NCI-H1092 treated with DMSO at 0.1 percent for 48 hours (cell line): ENCODE measurements around the gene SCN5A.
A peak's percentile ranks its signal among the peaks of the same experiment; 100 is the strongest.

ENCODE experiments used
- DNase-seq: peaks from one replicate; lab custom pipeline; 2025; lab: John Stamatoyannopoulos, UW

SCN5A gene

DNA sequence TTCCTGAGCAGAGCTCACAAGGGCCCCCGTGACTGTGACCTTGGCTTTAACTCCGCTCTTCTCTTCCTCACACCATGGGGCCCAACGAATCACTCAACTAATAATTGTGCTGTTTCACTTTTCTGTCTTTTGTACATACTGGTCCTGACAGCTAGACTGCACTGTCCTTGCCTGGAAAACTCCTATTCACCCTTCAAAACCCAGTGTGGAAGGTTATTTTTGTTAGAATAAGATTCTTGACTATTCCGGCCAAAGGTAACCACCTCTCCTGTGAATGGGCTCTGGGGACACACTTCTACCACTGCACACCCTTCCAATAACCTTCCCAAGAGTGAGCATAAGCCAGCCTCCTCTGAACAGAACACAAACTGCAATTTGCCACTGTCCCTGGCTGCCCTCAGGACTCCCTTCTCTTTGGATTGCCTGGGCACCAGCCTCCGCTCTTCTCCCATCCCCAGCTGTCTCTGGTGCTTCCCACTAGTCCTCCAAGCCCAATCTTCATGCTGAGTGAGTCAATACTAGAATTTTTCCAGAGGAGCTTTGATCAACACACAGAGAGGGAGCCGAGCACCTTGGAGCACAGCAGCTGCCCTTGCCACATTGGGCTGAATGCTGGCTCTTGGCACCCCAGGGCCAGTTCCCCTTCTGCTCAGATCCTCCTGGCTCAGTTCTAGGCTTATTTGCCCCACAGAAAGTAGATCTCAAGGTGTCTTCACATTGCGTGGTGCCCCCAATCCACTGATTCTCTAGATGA is 2.1 kb downstream of the SCN5A start:
- DNase-seq: no peak

DNA sequence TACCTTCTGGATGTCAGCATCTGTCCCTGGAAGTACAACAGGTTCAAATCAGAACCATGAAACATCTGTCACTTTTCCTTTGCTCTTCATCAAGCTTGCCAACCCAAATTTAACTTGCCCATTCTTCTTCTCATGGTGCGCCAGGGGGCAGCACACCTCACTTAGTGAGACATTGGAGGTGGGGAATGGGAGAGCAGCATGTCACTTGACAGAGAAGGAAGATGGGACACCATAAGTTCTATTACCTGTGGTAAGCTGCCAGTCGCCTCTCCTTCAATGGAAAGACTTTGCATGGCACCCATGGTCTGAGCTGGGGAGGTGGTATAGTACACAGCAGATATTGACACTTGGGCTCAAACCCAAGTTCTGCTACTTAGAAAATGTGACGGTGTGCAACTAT is 2.9 kb downstream of the SCN5A start:
- DNase-seq: no peak

DNA sequence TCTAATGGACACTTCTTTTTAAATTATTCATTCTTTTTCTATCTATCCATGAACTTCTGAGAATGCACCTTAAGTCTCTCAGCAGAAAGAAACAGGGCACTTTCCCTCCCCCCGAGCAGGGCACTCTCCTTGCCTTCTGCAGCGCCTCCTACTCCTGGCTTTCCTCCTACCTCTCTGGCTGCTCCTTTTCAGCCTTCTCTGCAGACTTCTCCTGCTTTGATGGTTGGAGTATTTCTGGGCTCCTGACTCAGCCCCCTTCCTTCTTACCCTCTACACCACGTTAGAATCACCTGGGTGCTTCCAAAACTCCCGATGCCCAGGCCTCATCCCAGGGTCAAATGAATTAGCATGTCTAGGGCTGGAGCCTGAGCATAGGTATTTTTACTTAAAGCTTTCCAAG is 3.4 kb downstream of the SCN5A start:
- no peak for DNase-seq

DNA sequence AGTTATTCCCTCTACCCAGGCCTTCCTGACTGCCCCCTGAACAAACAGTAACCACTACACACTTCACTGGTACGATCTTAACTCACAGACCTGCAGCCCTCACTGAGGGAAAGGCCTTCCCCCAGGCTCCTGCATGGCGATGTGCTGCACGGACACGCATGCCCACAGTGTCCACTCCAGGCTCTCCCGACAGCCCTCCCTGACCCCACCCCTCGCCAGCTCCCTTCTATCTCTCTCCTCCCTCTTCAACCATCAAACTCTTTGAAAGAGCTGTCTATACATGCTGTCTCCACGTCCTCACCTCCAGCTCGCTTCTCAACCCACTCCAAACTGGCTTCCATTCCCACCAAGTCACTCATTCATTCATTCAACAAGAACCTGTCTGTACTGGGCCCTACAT is 3.9 kb downstream of the SCN5A start:
- DNase-seq: no peak

DNA sequence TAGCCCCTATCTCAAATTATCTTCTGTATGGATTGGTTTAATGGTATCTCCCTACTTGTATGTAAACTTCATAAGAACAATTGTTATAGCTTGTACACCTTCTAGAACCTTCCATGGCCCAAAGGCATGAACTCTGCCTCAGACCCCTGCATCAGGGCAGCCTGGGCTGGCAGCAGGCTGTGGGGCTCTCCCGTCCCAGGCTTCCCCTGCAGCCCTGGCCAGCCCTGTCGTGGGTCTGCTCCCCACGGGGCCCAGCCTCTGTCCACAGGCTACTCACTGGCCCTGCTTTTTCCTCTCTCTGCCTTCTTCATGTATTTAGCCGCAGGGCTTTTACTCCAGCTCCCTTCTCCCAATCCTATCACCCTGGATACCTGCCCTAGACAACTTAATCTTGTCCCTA is 4.4 kb downstream of the SCN5A start:
- DNase-seq: no peak

DNA sequence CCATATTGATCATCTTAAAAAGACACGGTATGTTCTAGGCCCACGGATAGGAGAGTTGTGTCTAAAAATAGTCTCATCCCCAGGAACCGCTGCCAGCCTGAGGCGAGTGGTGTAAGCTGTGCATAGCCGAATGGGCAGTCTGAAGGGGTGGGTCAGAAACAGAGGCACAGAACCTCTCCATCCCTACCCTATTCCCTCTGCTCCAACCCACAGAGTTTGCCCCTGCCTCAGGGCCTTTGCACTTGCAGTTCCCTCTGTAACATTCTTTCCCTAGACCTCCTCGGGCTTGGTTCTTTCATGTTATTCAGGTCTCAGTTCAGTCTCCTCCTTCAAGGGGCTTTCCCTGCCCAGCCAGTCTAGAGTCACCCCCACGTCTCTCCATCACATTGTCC is 4.8 kb downstream of the SCN5A start:
- DNase-seq: no peak

DNA sequence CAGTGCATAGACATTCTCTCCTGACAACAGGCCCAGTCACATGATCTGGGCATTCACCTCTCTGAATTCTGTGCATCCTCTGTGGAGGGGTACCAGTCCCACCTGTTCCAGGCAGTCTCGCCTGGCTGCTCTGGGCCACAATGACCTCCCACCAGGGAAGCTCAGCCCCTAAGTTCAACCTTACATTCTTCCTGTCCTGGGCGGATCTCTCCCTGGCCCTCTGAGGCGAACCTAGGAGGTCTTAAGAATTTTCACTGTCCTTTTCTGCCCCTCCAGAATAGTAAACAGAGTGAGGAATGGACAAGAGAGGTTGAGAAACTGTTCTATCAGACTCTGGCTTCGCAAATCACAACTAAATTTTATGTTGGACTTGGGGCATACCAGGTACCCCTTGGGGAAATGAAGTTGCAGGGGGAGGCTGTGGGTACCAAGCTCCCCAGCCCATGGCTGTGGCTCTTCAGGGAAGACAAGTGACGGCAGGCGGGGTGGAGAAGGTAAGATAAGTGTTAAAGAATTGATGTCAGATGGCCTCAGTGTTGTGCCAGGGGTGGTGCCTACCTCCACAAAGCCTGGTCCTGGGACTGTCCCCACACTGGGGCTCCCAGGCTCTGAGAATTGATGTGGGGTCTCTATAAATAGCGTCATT is 5.3 kb downstream of the SCN5A start:
- no peak for DNase-seq

DNA sequence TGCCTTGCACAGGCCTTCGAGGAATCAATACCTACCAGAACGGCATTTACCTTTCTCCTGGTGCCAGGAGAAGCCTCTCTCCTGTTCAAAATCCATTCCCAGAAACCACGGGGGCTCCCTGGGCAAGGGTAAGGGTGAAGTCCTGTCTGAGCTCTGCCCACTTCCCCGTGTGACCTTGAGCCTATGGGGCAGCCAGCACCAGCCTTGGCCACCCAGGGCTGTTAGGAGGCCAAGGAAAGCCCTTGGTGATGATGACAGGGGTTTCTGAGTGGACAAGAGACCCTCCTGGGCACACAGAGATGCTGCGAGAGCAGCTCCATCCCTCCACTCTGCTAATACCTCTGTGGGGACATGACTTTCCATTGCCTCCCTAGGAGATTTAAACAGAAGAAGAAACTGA is 5.9 kb downstream of the SCN5A start:
- DNase-seq: no peak

DNA sequence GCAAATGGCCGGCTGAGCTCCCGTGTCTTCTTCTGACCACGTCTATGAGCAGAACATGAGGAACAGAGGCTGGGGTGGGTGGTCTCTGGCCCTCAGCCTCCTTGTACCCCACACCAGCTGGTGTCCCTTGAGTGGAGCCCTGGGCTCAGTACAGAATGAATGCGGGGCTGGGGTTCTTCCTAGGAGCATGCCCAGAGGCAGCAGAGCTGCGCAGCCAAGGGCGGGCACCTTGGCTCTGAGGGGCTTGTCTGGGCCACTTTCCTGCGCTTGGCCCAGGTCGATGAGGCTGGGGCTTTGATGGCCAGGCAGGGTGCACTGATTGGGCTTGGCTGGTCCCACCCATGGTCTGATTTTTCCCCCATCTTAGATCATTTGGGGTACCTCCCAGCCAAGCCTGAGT is 6.4 kb downstream of the SCN5A start:
- DNase-seq: no peak

DNA sequence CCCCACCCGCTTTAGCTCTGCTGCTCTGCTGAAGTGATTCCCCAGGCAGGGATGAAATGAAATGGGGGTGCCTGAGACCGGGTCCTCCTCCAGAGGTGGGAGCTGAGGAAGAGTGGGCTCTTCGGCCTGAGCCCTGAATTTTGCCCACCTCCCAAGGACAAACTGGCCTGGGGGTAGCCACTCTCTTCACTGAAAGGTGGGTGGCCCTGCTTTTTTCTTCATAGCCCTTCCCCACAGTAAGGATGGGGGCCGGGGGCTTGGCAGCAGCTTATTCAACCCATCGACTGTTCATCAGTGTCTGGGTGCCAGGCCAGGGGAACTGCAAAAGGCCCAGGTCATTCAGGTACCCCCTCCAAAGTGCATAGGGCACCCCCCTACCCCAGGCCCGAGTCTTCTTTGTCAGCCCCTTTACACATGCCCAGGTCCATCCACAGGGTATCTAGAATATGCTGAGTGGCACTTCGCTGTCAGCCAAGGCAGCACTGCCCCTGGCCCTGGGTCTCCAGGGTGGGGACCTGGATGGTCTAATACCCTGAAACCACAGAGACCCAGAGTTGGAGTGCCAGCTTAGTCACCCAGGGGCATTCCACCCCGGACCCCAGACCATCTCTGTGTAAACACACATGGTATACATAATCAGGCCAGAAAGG is 7.9 kb downstream of the SCN5A start:
- DNase-seq: no peak

DNA sequence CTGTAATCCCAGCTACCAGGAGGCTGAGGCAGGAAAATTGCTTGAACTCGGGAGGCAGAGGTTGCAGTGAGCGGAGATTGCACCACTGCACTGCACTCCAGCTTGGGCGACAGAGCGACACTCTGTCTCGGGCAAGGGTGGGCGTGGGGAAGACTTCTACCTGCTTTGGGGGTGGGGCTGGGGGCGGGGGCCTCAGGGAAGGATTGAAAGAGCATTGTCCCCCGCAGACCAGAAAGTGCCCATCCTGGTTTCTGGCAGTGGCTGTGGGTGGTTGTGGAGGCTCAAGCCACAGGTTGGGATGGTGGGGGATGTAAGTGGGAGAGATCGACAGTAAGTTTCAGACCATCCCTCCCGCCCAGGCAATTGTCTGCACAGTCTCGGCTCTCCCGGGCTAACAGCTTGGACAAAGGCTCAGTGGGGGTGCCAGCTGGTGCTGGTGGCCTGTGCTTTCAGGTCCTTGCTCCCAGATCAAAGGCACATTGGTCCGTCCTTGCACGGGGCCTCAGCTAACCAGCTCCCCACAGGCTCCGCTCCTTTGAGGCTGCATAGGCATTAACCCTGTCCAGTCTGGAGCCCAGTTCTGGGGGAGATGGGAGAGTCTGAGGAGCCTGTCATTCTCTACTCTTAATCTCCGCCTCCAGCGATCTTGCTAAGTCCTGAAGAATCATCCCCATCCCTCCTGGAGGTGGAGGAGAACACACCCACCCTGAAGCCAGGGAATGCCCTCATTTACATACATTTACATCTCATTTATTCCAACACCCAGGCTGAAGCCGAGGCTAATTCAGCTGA is 8.6 kb downstream of the SCN5A start:
- no peak for DNase-seq

DNA sequence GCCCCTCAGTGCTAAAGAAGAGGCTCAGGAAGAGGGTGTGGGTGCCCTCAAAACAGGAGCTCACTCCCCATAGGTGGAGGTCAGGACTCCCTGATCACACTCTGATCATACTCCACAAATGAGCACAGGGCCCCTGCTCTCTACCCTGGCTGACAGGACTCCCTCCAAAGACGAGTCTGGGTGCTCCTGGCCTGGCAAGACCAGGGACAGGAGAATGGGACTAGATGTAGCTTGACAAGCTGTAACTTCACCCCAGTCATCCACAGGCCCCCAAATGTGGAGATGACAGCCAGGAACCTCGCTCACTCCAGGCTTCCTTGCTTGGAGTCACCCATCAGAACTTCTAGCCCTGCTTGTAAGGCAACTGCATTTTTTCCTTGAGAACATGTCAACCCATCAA is 11.1 kb downstream of the SCN5A start:
- no peak for DNase-seq

DNA sequence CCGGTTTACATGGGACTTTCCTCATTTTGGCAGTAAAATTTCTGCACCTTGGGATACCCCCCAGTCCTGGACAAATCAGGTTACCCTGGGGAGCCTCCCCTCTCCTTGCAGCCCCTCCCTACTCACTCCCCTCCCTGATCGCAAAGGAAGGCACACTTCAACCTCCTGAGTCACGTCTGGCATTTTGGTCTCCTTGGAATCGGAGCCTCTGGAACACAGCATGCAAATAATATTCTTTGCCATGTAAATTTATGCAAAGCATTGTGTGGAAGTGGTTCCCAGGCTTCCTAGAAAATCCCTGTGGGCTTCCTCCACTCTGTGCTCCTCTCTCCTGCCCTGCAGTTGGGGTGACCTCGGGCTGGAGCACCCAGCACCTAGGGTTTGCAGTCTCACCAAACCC is 11.6 kb downstream of the SCN5A start:
- no peak for DNase-seq

DNA sequence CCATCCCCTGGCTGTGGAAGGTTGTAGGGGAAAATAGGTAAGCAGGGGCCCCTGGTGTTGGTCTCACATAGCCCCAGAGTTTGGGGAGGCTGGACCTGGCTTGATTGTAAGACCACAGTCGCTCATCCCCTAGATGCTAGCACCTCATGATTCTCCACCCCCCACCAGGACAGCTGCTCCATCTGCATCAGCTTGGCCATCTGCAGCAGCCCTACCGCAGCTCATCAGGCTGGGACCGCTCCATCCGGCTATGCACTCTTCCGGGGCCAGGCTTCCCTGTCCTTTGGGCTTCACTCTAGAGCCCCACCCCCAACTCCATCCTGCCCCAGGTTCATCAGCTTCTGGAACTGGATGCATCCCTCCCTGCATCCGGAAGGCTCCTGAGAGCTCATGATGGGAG is 12.6 kb downstream of the SCN5A start:
- no peak for DNase-seq

DNA sequence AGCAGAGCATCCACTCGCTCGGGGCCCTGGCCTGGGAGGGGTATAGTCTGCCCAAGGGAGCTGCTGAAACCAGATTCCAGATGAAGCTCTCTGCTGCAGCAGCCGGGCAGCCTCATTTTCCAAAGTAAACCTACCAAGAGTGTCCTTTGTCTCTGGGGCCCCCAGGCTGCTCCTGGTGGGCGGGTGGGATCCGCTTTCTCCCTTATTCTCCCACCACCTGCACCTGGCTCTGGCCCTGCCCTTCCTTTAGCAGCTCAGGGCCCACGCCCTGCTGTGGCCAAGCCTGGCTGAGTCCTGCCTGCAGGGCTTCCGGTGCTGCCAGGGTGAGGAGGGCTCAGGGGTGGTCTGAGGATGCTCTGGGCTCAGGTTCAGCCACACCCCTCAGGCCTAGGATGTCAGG is 13.0 kb downstream of the SCN5A start:
- peak; percentile 12 for DNase-seq

DNA sequence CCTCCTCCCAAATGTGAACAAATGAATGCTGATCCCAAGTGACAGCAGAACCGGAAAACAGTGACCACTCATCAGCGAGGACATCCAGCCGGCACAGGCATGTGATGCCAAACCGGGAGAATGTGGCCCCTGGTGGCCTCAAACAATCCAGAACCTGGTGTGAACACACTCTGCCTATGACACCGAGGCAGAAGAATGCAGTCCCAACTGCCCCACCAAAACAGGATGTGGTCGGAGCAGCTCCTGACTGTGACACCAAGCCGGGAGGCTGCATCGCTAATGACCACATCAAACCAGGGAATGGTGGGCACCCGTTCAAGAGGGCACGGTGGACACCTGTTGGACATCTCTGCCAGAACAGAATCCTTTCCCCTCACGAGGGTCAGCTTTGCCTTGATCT is 15.4 kb downstream of the SCN5A start:
- no peak for DNase-seq

DNA sequence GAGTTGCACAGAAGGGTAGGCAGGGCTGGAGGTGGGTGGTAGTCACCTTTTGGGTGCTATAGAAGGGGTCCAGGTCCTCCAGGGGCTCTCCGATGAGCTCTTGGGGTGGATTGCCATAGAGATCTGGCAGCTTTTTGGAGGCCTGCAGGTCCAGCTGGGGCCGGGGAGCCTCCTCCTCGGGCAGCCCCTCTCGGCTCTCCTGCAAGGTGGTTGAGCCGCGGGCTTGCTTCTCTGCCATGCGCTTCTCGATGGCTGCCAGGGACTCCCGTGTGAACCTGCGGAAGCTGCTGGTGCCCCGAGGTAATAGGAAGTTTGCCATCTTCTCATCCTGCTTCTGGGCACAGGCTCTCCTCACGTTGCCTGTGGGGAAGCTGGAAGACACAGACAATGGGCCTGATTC is 16.5 kb downstream of the SCN5A start:
- no peak for DNase-seq

DNA sequence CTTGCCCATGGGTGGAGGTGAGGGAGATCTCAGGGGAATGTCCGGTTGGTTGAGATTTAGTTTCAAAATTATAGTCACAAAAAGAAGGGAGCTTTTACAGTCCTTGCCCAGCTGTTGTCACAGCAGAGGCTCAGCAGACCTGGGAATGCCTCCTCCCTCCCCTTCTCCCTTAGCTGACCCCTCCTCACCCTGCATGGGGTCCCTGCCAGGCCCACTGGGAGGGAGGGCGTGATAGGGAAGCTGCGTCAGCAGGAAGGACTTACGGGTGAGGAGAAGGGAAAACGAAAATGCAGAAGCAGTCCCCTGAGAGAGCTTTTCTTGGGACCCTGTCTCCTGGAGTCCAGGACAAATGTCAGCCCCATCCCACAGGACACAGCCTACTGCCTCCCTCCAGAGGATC is 18.9 kb downstream of the SCN5A start:
- no peak for DNase-seq

DNA sequence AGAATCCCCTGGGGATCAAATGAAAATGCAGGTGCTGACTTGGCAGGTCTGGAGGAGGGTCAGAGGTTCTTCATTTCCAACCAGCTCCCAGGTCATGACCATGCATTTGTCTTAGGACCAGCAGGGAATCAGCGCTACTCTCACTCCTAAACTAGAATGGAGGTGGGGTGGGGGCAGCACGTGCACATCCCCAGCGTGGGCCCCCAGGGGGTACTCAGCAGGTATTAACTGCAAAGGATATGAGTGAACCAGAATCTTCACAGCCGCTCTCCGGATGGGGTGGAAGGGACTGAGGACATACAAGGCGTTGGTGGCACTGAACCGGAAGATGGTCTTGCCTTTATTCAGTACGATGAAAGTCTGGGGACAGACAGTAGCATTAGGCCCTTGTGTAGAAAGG is 19.4 kb downstream of the SCN5A start:
- DNase-seq: no peak

DNA sequence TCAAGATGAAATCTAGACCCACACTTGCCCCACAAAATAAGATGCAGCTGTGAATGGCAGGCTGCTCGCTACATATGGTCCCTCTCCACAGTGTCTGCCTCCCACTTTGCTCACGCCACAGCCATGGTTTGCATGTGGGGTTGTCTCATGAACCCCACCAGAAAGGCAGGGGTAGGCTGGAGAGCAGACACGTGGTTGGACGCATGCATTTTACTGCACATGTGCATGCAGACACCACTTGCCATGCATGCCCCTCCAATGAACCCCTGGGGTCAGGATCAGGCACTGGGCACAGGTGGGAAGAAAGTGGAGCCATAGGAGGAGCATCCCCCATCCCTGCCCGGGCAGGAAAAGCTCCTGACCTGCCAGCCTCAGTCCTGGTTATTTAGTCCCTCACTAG is 20.7 kb downstream of the SCN5A start:
- DNase-seq: no peak

DNA sequence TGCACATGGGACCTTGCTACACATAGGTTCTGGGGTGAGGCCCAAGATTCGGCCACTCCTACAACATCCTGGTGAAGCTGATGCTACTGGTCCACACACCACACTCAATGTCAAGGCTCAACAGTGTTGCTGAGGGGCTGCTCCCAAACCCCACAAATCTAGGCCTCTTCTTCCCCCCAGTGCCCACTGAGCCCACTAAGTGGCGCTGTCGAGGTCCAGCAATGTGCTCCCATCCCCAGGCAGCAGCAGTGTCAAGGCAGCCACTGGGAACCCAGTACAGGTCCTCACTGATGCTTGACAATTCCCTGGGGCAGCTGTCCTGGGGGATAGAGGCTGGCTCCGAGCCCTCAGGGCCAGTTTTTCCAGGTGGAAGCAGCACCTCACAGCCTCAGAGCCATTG is 21.5 kb downstream of the SCN5A start:
- DNase-seq: no peak

DNA sequence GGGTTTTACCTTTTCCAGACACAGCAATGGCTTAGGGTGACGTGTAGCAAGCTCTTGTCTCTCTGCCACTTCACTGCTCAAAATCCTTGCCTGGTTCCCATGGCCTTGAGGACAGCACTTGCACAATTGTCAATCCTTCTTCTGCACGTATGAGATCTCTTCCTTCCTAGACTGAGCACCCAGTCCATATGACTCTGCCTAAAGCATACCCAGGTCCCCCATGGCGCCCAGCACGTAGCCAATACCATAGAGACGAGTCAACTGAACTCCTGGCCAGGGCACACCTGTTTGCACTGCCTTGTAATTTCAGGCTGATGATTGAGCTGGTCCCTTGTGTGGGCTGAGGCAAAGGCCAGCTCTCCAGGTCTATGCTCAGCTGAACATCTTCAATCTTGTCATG is 23.3 kb downstream of the SCN5A start:
- no peak for DNase-seq

DNA sequence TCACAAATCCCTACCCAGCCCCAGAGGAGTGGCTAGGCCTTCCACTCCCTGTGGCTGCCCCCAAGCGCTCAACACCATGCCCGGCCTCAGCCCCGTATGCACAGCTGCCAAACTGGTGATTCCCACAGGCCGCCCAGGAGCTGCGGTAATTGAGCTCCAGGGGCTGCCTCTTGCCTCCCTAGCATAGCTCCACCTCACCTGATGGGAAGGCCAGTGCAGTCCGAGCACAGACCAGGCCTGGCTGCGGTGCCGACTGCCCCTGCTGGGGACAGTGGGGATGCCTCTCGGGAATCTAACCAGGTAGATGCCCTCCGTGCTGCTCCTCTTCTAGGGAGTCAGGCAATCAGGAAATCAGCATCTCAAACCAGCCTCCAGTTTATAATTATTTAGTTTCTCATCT is 25.9 kb downstream of the SCN5A start:
- no peak for DNase-seq
